Measurements from ENCODE around the gene CHCHD2. TPM values are rescaled to one million over a fixed set of nuclear protein-coding genes. Genes with fewer than 3 reads are reported as not detected.

Gene CHCHD2
- total and polyA plus RNA-seq, 2 of the 8 experiments (the other 6 are each of a cell fraction or from before 2014, with no cell fraction given): 112 to 300 TPM

GRCh38 chr7:56091591-56091990 lies 14.7 kb downstream of the CHCHD2 start:
- Histone ChIP-seq H3K79me2 (ENCODE audit: control insufficient read depth in 1 of 2, insufficient read depth in 2 of 2, low read length in 2 of 2) (no peaks in the 10 kb centered on the region), H3K27ac (ENCODE audit: low read depth, low read length) (no peak overlapping the region), H2BK12ac (ENCODE audit: low read depth, low read length) (no peak overlapping the region), H2AFZ (ENCODE audit: low read length) (no peak overlapping the region), H2AK5ac (ENCODE audit: low read depth, low read length) (no peak overlapping the region), H3K4me1 (replicated peaks in 1 of 4; ENCODE audit: control insufficient read depth in 3 of 4, insufficient read depth in 4 of 4, low read length in 3 of 4) (no peaks in the 10 kb centered on the region; a peak in 2 of 7 replicates), H3K4me2 (ENCODE audit: insufficient read depth in 1 of 2, low read depth in 2 of 2, low read length in 2 of 2) (no peak overlapping the region), H4K8ac (ENCODE audit: extremely low read depth, insufficient read depth, low read length) (no peak overlapping the region), H3K14ac (ENCODE audit: insufficient read length) (no peak overlapping the region), H2BK5ac (ENCODE audit: low read depth, low read length) (no peak overlapping the region), H3K27me3 (replicated peaks in 1 of 4; ENCODE audit: control insufficient read depth in 3 of 4, extremely low read depth in 1 of 4, insufficient read depth in 3 of 4, low read length in 3 of 4) (no peaks in the 10 kb centered on the region), H2BK15ac (ENCODE audit: low read length) (no peak overlapping the region), H3K79me1 (ENCODE audit: low read depth, low read length) (no peaks in the 10 kb centered on the region), H4K5ac (ENCODE audit: insufficient read length, low read depth, low read length) (no peak overlapping the region), H3K9me3 (ENCODE audit: insufficient read depth in 2 of 2, low read depth in 1 of 2, low read length in 1 of 2) (peaks cover 0 to 3% of the 10 kb centered on the region in 2 experiments; a peak in 2 of 4 replicates), H2BK20ac (ENCODE audit: low read length) (no peak overlapping the region), H4K91ac (replicated peaks; ENCODE audit: insufficient read length, low read length) (no peak overlapping the region), H3K23me2 (ENCODE audit: low read depth, low read length) (no peaks in the 10 kb centered on the region), H3K18ac (ENCODE audit: extremely low read depth, low read length) (no peak overlapping the region), H3K56ac (replicated peaks; ENCODE audit: insufficient read length, low read depth, low read length) (no peak overlapping the region), H3K23ac (ENCODE audit: insufficient read length) (no peak overlapping the region), H3K9ac (replicated peaks in 1 of 4; ENCODE audit: extremely low read depth in 1 of 4, low read depth in 3 of 4, low read length in 3 of 4) (no peak overlapping the region), H3K36me3 (ENCODE audit: control insufficient read depth in 2 of 4, insufficient read depth in 4 of 4, low read length in 3 of 4) (no peaks in the 10 kb centered on the region), H3K4me3 (ENCODE audit: extremely low read depth in 1 of 4, insufficient read depth in 2 of 4, low read depth in 3 of 4, low read length in 4 of 4) (no peak overlapping the region), H4K20me1 (replicated peaks in 1 of 2; ENCODE audit: control insufficient read depth in 1 of 2, insufficient read depth in 2 of 2, low read length in 2 of 2) (no peaks in the 10 kb centered on the region), H2BK120ac (replicated peaks; ENCODE audit: low read depth, low read length) (no peak overlapping the region), H3K4ac (replicated peaks; ENCODE audit: insufficient read length, low read depth, low read length) (no peak overlapping the region)
- 84% methylated on average over 3 of the region's 3 CpGs; no CpG with 5 or more reads in 1 of the 2 experiments for WGBS, 2 experiments (ENCODE audit: extremely low coverage in 1 of 2, insufficient coverage in 1 of 2, insufficient read length in 1 of 2, insufficient replicate concordance in 2 of 2, low coverage in 1 of 2, low lambda C conversion rate in 2 of 2, missing lambda C conversion rate in 1 of 2)
- DNase-seq (ENCODE audit: low read depth in 1 of 2, low spot score in 2 of 2): no peak
- no peak for FAIRE-seq
- no peak for TF ChIP-seq CEBPB (IDR thresholded peaks at IDR 0.05; ENCODE audit: low read depth, low read length)
- POLR2A ChIA-PET (ENCODE audit: partially characterized antibody): interaction anchor here (1.5 to 3.3 kb wide), 3 partner anchors 9 to 57 kb away, joined by 6 to 18 read pairs (median 7); no protein-coding TSS in a partner anchor
- CTCF ChIA-PET (ENCODE audit: partially characterized antibody): interaction anchor here (1.0 to 3.8 kb wide), 2 partner anchors 12 to 119 kb away, joined by 3 to 23 read pairs; no protein-coding TSS in a partner anchor

Data from H1 (cell line).